Liver (tissue), 9 donors: ENCODE data around the gene HDAC9. TPM values are rescaled to one million over a fixed set of nuclear protein-coding genes. Genes with fewer than 3 reads are reported as not detected.

Experiments used
- DNase-seq: peaks from one replicate; pipeline ENCODE4 v3.0.0-alpha.2; 2017; ENCODE audit warnings: low spot score
- H3K27ac ChIP-seq, 2 donors: one replicate each; pipeline ENCODE4 v1.7.0; 2013; ENCODE audit warnings: inconsistent platforms in 2 of 2, low read length in 2 of 2, control low read depth in 1 of 2, low read depth in 1 of 2, mild to moderate bottlenecking in 1 of 2
- H3K27me3 ChIP-seq, 4 donors: one replicate each; pipeline versions ENCODE4 v1.6.1 to v1.7.0; 2013; ENCODE audit warnings: low read length in 3 of 4, inconsistent platforms in 1 of 4, mild to moderate bottlenecking in 1 of 4, moderate library complexity in 1 of 4; ENCODE audit not compliant: control insufficient read depth in 4 of 4, insufficient read depth in 4 of 4
- H3K36me3 ChIP-seq, 4 donors: one replicate each; pipeline versions ENCODE4 v1.6.1 to v1.7.0; 2013; ENCODE audit warnings: low read length in 3 of 4, mild to moderate bottlenecking in 3 of 4, low read depth in 1 of 4, moderate library complexity in 1 of 4; ENCODE audit not compliant: control insufficient read depth in 4 of 4, insufficient read depth in 3 of 4
- H3K4me1 ChIP-seq, 4 donors: one replicate each; pipeline versions ENCODE4 v1.6.1 to v1.7.0; 2013; ENCODE audit warnings: low read length in 3 of 4, mild to moderate bottlenecking in 3 of 4, moderate library complexity in 1 of 4; ENCODE audit not compliant: control insufficient read depth in 4 of 4, insufficient read depth in 4 of 4
- H3K4me3 ChIP-seq, 3 donors: one replicate each; pipeline versions ENCODE4 v1.6.1 to v1.7.0; 2013; ENCODE audit warnings: low read length in 3 of 3, control low read depth in 1 of 3, low read depth in 1 of 3, mild to moderate bottlenecking in 1 of 3
- H3K9ac ChIP-seq, 2 donors: one replicate each; pipeline ENCODE4 v1.7.0; 2013; ENCODE audit warnings: low read length in 2 of 2, mild to moderate bottlenecking in 2 of 2, moderate library complexity in 2 of 2, control low read depth in 1 of 2, low read depth in 1 of 2
- H3K9me3 ChIP-seq, 4 donors: one replicate each; pipeline versions ENCODE4 v1.6.1 to v1.7.0; 2013; ENCODE audit warnings: low read length in 3 of 4; ENCODE audit not compliant: control insufficient read depth in 4 of 4
- FOXA1 ChIP-seq: IDR thresholded peaks from 2 replicates; pipeline ENCODE4 v1.6.1; 2016; ENCODE audit warnings: antibody characterized with exemption
- FOXA2 ChIP-seq: IDR thresholded peaks from 2 replicates; pipeline ENCODE4 v1.6.1; 2016; ENCODE audit warnings: antibody characterized with exemption
- GABPA ChIP-seq, 2 donors: IDR thresholded peaks in 1 of 2; conservative IDR thresholded peaks in 1 of 2; 2 replicates each; pipeline ENCODE4 v1.6.1; 2016; ENCODE audit warnings: antibody characterized with exemption in 2 of 2, mild to moderate bottlenecking in 1 of 2, moderate library complexity in 1 of 2
- JUND ChIP-seq, 2 donors: IDR thresholded peaks; 2 replicates each; pipeline ENCODE4 v1.6.1; 2016; ENCODE audit warnings: antibody characterized with exemption in 2 of 2
- RAD21 ChIP-seq, 2 donors: IDR thresholded peaks; 2 replicates each; pipeline ENCODE4 v1.6.1; 2016; ENCODE audit warnings: antibody characterized with exemption in 2 of 2, mild to moderate bottlenecking in 2 of 2
- WGBS: extraction: QIAGEN DNeasy Blood & Tissue Kit; methylation state at CpG from one replicate; pipeline ENCODE4 v1.1.7; 2013; 5-methylcytosine and 5-hydroxymethylcytosine counted together
- polyA plus RNA-seq, 2 donors: library from polyadenylated mRNA; stranded (reverse) in 1 of 2; unstranded in 1 of 2; fragments of 200-250 nt in 1 of 2; fragments of >200 nt in 1 of 2; fragmentation: Nextera tagmentation in 1 of 2; extraction: Ambion mirVana in 1 of 2; gene quantifications; one replicate each; pipeline versions ENCODE4 v1.2.1 to v1.2.3, GENCODE V29; 2013 to 2015
- total RNA-seq, 2 donors: library from RNA; depleted of rRNA; stranded (reverse); fragments of >200 nt; gene quantifications; one replicate each; pipeline ENCODE4 v1.2.3, GENCODE V29; 2014
- TF ChIP-seq, protein P1 (sequence below): IDR thresholded peaks from 2 replicates; pipeline ENCODE4 v1.6.1; 2016; ENCODE audit warnings: antibody characterized with exemption
- TF ChIP-seq, protein P2 (sequence below): fragments of 150-350 bp; IDR thresholded peaks from 2 replicates; pipeline ENCODE4 v1.5.1; 2017; ENCODE audit warnings: improper control_type of control experiment, low read depth, low read length; ENCODE audit not compliant: missing input control
- TF ChIP-seq, protein P3 (sequence below): IDR thresholded peaks from 2 replicates; pipeline ENCODE4 v1.6.1; 2016; ENCODE audit warnings: antibody characterized with exemption, mild to moderate bottlenecking
- donor health status: healthy.
- donor health status: healthy.
- donor health status: healthy.
- donor health status: healthy.
- donor health status: healthy.

The HDAC9 gene
- total and polyA plus RNA-seq, 4 donors = 1.0 to 10.1 (median 2.3) TPM

DNA sequence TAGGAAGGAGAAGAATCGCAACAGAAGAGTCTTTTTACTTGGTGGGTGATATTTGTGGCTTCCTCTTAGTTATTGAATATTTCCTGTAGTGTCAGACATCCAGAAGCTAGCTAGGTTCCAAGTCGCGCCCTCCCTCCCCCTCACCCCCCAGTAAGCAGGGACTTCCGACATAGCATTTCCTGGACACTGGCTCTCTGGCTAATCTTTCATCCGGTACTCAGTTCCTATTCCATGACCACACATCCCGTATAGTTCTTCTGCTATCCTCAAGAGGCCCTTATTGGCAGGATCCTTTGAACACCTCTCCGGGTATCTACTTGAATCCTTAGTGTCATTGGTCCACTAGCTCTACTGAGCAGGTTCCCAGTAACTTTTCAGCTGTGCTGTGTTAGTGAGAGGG, 167.8 kb downstream of the HDAC9 start:
- WGBS = 77% methylated on average over 7 of the region's 7 CpGs
- no peak overlapping the region for H3K4me3 ChIP-seq
- no peaks in the 10 kb centered on the region for H3K36me3 ChIP-seq
- H3K4me1 ChIP-seq = no peaks in the 10 kb centered on the region
- DNase-seq = no peak
- no peaks in the 10 kb centered on the region for H3K9me3 ChIP-seq
- no peaks in the 10 kb centered on the region for H3K27me3 ChIP-seq
- TF ChIP-seq RAD21 (IDR thresholded peaks at IDR 0.05) = no peak
- TF ChIP-seq, protein P1, sequence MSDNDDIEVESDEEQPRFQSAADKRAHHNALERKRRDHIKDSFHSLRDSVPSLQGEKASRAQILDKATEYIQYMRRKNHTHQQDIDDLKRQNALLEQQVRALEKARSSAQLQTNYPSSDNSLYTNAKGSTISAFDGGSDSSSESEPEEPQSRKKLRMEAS = peak; percentile 23
- H3K27ac ChIP-seq = no peak overlapping the region
- no peak overlapping the region for H3K9ac ChIP-seq

DNA sequence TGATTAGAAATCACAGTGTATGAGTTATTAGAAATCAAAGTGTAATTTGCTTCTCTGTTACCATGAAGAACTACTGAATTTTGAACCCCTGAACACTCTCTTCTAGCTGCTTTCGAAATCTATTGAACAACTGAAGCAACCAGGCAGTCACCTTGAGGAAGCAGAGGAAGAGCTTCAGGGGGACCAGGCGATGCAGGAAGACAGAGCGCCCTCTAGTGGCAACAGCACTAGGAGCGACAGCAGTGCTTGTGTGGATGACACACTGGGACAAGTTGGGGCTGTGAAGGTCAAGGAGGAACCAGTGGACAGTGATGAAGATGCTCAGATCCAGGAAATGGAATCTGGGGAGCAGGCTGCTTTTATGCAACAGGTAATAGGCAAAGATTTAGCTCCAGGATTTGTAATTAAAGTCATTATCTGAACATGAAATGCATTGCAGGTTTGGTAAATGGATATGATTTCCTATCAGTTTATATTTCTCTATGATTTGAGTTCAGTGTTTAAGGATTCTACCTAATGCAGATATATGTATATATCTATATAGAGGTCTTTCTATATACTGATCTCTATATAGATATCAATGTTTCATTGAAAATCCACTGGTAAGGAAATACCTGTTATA, 170.7 kb downstream of the HDAC9 start:
- no peak overlapping the region for H3K4me3 ChIP-seq
- peak; percentile 55 for DNase-seq
- TF ChIP-seq, protein P2, sequence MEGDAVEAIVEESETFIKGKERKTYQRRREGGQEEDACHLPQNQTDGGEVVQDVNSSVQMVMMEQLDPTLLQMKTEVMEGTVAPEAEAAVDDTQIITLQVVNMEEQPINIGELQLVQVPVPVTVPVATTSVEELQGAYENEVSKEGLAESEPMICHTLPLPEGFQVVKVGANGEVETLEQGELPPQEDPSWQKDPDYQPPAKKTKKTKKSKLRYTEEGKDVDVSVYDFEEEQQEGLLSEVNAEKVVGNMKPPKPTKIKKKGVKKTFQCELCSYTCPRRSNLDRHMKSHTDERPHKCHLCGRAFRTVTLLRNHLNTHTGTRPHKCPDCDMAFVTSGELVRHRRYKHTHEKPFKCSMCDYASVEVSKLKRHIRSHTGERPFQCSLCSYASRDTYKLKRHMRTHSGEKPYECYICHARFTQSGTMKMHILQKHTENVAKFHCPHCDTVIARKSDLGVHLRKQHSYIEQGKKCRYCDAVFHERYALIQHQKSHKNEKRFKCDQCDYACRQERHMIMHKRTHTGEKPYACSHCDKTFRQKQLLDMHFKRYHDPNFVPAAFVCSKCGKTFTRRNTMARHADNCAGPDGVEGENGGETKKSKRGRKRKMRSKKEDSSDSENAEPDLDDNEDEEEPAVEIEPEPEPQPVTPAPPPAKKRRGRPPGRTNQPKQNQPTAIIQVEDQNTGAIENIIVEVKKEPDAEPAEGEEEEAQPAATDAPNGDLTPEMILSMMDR = peak; percentile 66
- TF ChIP-seq FOXA1 (no peak), RAD21 (IDR thresholded peaks at IDR 0.05) (peak; percentile 77 to 83)
- TF ChIP-seq, protein P3, sequence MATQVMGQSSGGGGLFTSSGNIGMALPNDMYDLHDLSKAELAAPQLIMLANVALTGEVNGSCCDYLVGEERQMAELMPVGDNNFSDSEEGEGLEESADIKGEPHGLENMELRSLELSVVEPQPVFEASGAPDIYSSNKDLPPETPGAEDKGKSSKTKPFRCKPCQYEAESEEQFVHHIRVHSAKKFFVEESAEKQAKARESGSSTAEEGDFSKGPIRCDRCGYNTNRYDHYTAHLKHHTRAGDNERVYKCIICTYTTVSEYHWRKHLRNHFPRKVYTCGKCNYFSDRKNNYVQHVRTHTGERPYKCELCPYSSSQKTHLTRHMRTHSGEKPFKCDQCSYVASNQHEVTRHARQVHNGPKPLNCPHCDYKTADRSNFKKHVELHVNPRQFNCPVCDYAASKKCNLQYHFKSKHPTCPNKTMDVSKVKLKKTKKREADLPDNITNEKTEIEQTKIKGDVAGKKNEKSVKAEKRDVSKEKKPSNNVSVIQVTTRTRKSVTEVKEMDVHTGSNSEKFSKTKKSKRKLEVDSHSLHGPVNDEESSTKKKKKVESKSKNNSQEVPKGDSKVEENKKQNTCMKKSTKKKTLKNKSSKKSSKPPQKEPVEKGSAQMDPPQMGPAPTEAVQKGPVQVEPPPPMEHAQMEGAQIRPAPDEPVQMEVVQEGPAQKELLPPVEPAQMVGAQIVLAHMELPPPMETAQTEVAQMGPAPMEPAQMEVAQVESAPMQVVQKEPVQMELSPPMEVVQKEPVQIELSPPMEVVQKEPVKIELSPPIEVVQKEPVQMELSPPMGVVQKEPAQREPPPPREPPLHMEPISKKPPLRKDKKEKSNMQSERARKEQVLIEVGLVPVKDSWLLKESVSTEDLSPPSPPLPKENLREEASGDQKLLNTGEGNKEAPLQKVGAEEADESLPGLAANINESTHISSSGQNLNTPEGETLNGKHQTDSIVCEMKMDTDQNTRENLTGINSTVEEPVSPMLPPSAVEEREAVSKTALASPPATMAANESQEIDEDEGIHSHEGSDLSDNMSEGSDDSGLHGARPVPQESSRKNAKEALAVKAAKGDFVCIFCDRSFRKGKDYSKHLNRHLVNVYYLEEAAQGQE = no peak
- no peaks in the 10 kb centered on the region for H3K9me3 ChIP-seq
- H3K27me3 ChIP-seq = no peaks in the 10 kb centered on the region
- WGBS = 12% methylated on average over 4 of the region's 4 CpGs
- no peaks in the 10 kb centered on the region for H3K4me1 ChIP-seq
- no peak overlapping the region for H3K27ac ChIP-seq
- H3K9ac ChIP-seq = no peak overlapping the region
- H3K36me3 ChIP-seq = no peaks in the 10 kb centered on the region

DNA sequence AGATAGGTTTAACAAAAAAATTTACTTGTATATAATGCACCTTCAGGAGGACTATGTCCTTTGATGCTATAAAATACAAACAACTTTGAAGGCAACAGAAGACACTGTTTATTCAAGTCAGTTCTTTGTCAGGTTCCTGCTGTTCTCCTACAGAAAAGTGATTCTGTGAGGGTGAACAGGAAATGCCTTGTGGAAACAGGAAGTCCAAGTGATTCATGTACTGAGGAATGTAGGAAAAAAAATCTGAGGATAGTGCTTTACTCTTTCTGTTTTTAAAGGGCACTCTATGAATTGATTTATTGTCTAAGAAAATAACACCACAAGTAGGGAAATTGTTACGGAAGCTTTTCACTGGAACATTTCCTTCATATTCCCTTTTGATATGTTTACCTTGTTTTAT, 171.9 kb downstream of the HDAC9 start:
- peak; percentile 38 to 41 for TF ChIP-seq GABPA (IDR thresholded peaks at IDR 0.05 in 1 of 2, conservative IDR thresholded peaks at IDR 0.05 in 1 of 2)
- TF ChIP-seq JUND (IDR thresholded peaks at IDR 0.05) = peak; percentile 47 to 61
- no peak for TF ChIP-seq FOXA2
- H3K36me3 ChIP-seq = no peaks in the 10 kb centered on the region
- no peaks in the 10 kb centered on the region for H3K4me1 ChIP-seq
- H3K4me3 ChIP-seq = no peak overlapping the region
- H3K9me3 ChIP-seq = no peaks in the 10 kb centered on the region
- no peak overlapping the region for H3K9ac ChIP-seq
- no peaks in the 10 kb centered on the region for H3K27me3 ChIP-seq
- H3K27ac ChIP-seq = no peak overlapping the region
- WGBS = 66% methylated on average over 1 of the region's 1 CpG
- DNase-seq = no peak
